Renal pelvis (tissue), 4 donors: ENCODE data around the gene ABI2. TPM values are rescaled to one million over a fixed set of nuclear protein-coding genes. Genes with fewer than 3 reads are reported as not detected.

ENCODE experiments used
- DNase-seq: peaks from one replicate; pipeline ENCODE4 v3.0.0-alpha.2; 2013
- polyA plus RNA-seq, 3 donors: library from polyadenylated mRNA; unstranded; fragments of 120-200 nt; gene quantifications; one replicate each; pipeline ENCODE4 v1.2.1, GENCODE V29; 2013; ENCODE audit not compliant: insufficient read length in 3 of 3

Gene ABI2
- polyA plus RNA-seq, 3 donors = 82.7 to 97.0 (median 90.4) TPM

DNA sequence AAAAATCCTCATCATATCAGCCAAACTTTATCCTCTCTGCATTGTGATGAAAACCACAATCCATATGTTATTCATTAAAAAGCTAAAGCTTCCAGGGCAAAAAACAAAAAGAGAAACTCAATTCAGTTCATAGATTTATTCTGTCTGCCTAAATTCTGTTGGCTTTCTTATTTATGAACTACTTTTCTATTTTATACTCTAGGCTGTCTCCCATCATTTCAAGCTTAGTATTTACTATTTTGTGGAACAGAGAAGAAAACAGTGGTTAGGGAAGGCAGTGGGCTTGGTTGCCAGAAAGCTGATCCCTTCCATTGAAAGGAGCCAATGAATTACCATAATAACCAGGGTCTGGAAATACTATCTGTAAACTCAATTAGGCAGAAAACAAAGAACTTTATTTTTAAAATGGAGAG is 135.1 kb downstream of the ABI2 start:
- DNase-seq = no peak

DNA sequence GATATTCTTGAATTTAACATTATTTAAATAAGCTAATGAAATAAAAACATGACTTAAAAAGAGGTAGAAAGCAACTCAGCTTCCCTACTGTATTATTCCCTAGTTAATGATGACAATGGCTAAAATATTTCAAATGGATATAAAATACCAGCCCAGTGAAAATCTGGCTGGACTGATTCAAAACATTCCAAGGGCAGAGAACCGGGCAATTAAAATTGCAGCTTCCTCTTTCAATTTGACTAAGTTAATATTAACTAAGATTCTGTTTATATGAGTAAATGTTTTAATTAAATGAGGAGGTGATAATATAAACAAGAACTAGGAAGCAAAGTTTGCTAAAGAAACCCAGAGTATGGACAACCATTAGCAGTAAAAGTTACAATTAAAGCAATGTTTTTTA is 141.4 kb downstream of the ABI2 start:
- no peak for DNase-seq

DNA sequence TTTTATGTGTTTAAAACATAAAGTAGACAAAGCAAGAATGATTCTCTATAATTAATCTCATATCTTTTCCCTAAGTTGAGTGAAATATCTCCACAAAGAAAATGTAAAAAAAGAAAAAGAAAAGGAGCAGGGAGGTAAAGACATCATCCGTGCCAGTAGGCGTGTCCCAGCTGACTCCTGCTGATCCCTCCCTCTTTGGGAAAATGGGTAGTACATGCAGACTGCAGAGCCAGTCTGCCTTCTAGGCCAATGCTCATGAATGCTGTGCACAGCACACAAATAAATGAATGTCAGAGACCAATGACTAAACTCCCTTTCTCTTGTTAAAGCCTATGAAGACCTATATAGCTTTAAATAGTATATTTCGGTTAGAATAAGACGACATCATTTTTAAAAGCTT is 142.2 kb downstream of the ABI2 start:
- no peak for DNase-seq

DNA sequence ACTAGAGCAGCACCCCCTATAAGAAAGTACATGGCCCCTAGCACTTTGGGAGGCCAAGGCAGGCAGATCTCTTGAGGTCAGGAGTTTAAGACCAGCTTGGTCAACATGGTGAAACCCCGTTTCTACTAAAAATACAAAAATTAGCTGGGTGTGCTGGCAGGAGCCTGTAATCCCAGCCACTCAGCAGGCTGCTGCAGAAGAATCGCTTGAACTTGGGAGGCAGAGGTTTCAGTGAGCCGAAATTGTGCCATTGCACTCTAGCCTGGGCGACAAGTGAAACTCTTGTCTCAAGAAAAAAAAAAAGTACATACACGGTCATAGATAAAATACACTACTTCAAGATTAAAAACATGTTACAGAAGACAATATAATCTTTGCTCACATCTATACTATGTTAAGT is 143.1 kb downstream of the ABI2 start:
- DNase-seq = no peak

DNA sequence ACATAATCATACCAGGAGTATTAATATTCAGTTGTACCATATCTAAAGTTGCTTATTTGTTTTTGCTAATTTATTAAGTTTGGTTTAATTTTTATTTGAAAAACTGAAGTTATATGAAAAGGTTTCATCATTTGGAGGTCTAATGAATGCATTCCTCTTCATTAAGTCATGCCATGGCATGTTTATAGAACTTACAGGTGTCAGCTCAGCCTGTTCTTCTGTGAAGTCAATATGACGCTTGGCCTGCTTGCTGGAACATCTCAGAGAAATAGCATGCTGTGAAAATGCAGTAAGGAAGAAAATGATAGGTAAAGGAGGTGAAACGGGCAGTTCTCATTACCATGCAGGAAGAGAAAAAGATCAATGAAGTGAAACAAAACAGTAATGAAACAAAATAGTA is 148.7 kb downstream of the ABI2 start:
- DNase-seq = no peak

DNA sequence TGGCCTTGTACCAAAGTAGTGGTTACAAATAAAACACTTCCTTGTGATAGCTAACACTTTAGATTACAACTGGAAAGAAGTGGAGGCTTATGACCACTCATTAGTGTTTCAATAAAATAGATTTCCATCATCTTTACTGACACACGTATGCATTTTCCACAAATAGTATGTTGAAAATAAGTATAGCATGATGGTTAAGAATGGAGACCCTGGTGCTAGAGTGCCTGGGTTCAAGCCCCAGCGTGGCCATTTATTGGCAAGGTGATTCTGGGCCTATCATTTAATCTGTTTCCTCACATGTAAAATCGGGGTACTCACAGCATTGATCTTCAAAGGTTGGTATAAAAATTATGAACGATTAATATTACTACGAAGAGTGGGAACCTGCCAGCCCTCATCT is 152.4 kb downstream of the ABI2 start:
- DNase-seq = no peak

DNA sequence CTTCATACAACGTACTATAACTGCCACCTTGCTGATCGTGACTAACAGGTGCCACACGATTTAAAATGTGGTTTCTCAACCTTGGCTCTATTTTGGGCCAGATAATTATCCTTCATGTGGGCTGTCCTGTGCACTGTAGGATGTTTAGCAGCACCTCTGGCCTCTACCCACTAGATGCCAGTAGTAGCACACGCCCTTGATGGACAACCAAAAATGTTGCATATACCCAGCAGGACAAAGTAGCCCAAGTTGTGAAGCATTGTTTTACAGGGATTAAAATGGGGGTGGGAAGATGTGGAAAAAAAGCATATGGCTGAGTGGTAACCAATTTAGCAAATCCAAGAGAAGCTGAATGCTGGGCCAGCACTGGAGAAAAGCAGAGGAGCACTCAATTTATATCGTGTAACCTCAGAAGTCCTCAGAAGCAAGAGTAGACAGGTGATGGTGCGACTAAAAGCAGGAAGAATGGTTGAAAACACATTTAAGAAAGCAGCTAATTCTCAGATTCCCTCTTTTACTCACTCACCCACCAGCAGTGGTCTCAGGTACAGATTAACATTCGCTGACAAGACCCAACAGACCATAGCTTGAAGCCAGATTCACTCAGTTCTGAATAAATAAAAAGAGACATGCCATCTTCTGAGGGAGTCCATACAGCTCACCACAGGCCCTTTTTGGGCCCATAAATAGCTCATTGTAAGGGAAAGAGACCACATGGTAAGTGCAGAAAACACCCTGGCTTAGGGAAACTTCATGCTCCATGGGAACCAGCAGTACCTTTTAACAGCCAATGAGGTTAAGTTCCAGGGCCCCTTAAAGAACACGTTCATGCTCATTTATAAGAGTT is 156.3 kb downstream of the ABI2 start:
- DNase-seq = peak; percentile 31

DNA sequence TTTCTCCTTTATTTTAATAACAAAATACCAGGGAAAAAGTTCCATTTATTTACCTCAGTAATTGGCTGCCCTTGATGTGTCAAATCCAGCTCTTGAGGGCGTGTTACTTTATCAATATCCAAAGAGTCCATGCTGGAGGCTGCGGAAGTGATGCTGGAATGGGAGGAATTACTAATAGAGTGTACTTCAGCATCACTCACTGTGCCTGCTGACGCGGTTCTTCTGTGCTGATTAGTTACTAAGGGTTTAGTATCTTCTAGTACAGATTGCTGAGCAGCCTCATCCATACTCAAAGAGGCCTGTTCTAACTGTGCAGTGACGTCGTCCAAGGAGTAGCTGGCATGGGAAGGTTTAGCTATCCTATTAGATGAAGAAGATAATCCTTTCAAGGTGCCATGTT is 161.3 kb downstream of the ABI2 start:
- DNase-seq = no peak

DNA sequence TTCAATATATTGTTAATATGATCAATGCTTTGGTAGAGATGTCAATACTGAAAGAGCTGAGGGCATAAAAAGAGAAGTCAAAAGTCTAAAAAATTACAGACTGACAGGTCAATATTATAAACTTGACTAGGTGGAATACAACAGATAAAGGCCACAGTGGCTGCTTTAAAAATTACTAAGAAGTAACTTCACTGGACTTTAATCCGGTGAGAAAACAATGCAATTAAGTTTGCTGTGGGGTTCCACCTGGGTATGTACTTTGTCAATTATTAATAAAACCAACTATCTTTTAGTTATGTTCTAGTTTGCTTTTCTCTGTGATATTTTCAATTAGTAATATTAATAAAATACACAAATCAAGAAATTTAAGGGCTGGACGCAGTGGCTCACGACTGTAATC is 162.2 kb downstream of the ABI2 start:
- DNase-seq = no peak

DNA sequence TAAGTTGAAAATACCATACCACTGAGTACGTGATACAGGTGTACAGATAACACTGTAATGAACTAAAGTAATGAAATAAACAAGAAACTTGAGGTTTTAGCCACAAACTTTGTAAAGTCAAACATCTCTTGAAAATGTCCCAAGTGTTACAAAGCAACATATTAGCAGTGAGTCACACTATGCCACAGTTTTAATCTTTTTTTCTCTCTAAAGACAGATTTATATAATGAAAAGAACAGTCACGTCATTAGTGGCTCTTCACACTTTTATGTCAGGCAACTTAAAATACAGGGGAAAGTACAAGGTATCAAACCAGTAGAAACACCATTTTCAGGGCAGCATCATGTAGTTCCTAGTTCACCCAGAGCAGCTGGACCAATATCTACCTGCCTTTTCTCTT is 164.8 kb downstream of the ABI2 start:
- DNase-seq = no peak

Other genes with a start within 250 kb of the ABI2 start
- 10 to 100 TPM; 17.3 to 26.5 (median 23.2) TPM for gene CYP20A1, start 89.4 kb upstream of the ABI2 start, polyA plus RNA-seq
- gene RAPH1, start 206.9 kb downstream of the ABI2 start, polyA plus RNA-seq = 10 to 100 TPM; 13.4 to 16.2 (median 14.6) TPM